Stimulated activated CD4-positive, alpha-beta T cell treated with anti-CD3 and anti-CD28 coated beads, Interleukin-4, amount 100 ng/mL, for 1 hour (primary cell): ENCODE data around the gene DNAJB6.

Experiments used
- DNase-seq: peaks from one replicate; pipeline ENCODE4 v3.0.0-alpha.2; 2020

DNAJB6 gene

DNA sequence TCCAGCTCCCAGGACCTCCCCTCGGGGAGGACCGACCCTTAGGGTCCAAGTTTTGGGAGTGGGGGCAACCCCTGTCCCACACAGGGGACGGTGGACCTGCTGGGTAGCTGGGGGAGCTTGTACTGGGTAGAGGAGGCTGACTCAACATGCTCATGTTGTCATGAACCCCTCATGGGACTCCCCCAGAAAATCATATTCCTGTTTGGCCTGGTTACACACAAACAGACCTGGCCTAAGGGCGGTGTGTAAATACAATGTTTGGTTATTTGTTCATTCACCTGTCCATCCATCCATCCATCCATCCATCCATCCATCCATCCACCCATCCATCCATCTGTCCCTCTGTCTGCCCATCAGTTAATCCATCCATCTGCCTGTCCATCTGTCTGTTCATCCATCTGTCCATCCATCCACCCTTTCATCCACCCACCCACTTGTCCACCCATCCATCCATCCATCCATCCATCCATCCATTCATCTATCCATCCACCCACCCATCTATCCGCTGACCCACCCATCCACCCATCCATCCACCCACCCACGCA, 92.9 kb downstream of the DNAJB6 start:
- no peak for DNase-seq

DNA sequence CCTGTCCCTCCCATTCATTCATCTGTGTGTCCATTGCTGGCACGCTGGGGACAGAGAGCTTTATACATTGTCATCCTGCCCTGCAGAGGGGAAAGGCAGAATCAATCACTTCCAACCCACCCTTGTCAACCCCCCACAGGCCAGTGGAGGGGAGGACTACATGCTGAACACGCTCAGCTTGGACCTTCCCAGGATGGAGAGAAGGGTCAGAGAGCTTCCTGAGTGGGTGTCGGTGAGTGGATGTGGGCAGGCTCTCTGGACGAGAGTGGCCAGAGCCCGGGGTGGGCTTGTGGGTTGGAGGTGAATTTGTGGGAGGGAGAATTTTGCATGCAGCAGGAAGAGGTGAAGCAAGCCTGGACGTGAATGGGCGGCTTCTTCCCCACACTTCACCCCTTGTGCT, 93.9 kb downstream of the DNAJB6 start:
- DNase-seq = no peak

DNA sequence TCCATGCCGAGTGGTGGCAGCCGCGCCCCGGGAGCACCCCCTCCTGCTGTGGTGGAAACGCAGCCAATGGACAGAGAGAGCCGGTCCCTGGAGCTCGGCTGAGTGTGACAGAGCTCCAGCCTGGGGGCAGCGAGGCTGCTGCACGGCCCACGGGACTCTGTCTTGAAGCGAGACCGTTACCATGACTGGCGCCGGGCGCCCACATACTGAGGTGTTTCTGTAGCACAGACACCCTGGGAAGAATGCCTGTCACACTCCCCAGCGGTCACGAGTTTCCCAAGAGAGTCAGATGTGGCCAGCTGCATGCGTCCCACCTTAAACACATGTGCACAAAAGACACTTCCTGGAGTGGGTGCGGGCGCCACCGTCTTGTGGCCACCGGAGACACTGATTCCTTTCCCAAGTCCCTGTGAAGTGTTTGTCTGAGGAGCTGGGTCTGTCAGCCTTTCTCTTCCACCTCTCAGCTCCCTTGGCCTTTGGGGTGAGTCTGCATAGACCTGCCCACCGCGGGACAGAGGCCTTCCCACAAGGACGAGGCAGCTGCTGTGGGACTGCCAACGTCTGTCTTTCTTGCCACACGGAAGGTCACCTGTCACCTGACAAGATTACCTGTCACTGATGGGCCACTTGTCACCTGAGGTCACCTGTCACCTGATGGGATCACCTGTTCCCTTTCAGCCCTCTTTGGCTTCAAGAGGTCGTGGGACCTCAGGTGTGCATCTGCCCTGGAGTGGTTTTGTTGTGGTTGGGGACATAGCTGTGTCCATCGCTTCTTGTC, 94.6 kb downstream of the DNAJB6 start:
- no peak for DNase-seq

DNA sequence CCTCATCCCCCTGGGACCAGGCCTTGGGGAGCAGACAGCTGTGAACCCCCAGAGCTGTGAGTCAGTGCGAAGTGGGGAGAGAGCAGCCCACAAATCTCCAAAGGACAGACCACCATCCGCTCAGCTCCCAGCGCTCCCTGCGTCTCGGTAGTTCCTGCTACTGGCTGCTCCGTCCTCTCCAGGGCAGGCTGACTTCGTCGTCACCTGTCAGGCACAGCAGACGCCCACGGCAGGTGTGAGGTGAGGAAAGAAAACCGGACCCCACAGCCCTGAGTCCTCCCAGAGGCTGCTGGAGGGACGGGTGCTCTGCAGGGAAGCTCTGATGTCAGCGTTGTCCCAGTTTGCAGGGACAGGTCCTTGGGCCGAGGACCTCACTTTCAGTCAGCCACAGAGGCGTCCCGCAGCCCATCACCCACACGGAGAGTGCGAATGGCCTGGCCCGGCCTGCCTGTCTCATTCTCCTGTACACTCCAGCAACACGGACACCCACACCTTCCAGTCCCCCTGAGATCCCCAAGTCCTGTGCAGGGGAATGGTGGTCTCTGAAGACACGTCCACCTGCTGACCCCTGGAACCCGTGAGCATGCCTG, 95.2 kb downstream of the DNAJB6 start:
- no peak for DNase-seq

DNA sequence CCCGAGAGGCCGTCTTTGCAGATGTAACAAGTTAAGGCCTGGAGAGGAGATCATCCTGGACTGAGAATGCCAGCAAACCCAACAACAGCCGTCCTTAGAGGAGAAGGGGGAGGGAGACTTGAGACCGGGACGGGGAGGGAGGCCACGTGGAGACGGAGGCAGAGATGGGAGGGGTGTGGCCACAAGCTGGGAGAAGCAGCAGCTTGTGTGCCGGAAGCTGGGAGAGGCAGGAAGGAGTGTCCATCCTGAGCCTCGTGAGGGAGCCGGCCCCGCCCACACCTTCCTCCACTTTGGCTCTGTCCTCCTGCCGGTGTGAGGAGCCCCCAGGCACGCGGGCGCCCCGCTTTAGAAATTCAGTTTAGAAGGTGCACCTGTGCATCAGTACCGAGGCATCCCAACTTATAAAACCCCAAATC, 95.7 kb downstream of the DNAJB6 start:
- no peak for DNase-seq

DNA sequence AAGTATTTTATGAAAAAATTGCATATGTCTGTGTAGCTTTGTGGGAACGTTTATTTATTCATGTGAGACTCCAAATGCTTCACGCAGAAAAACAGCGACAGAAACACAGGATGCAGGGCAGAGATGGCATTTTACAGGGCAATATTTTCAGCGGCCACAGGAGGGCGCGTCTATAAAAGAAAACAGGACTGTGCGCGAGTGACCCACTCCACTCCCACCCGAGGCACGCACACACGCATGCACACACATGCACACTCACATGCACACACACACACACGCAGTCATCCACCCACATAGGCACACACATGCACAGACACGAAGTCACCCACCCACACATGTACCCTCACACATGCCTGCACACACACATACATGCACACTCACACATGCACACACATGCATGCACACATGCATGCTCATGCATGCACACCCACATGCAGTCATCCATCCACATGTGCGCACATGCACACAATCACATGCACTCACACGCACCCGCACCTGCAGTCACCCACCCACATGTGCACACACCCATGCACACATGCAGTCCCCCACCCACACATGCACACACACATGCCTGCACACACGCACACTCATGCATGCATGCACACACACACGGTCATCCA, 96.3 kb downstream of the DNAJB6 start:
- peak; percentile 63 for DNase-seq

DNA sequence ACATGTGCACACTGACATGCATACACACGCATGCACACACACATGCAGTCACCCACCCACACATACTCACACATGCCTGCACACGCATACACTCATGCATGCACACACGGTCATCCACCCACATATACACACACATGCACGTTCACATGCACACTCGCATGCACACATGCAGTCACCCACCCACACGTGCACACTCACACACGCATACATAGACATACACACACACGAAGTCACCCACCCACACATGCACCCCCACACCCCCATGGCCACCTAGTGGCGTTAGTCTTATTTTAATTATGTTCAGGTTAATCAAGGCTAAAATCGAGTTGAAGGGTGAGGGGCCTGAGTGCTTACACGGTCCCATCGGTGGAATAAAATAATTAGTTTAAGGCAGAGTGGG, 96.8 kb downstream of the DNAJB6 start:
- no peak for DNase-seq

DNA sequence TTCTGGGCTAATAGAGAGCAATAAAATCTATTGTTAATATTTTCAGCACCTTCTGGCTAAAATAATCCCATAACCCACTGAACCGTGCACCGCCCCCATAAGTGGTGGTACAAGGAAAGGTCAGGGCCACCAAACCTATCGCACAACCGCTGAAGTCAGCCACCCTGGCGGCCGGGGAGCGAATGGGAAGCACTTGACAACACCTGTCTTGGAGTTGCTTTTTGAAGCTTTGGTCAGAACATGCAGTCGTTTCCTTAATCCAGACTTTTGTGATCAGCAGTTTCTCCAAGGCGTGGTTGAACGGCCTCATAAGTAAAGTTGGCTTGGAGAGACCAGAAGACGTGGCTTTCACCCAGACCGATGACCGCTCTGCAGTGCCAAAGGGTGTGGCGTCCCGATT, 97.4 kb downstream of the DNAJB6 start:
- DNase-seq = no peak

DNA sequence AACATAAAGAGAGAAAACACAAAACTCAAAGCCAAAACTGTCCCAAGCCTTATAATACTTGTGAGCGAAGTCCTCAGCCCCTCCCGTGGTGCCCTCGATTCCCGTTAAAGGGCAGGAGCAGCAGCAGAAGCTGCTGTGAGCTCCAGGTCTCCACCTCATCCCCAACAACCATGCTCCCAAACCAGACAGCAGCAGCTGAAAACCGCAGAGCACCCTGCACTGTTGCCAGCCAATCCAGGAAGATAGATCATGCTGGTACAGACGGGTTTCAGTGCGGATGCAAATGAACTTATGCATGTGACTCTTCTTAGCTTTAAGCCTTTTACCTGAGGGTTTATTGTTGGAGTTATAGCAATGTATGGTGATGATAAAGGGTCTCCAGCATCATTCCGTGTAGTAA, 97.9 kb downstream of the DNAJB6 start:
- DNase-seq = no peak

DNA sequence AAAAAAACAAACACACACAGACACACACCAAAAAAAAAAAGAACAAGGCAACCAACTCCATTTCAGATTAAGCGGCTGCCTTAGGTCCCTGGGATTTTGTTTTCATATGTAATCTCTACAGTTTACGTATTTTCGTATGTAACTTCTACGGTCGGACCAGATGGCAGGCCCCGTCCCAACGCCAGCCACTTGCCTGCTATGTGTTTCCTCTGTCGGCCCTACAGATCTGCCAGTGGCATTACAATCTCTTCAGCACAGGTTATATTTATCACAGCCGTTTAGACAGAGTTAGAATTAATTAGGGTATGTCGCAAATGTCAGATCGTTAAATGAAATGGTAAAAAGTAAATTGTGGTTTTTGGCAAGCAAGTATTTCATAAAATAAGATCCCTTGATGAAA, 99.3 kb downstream of the DNAJB6 start:
- DNase-seq = no peak

DNA sequence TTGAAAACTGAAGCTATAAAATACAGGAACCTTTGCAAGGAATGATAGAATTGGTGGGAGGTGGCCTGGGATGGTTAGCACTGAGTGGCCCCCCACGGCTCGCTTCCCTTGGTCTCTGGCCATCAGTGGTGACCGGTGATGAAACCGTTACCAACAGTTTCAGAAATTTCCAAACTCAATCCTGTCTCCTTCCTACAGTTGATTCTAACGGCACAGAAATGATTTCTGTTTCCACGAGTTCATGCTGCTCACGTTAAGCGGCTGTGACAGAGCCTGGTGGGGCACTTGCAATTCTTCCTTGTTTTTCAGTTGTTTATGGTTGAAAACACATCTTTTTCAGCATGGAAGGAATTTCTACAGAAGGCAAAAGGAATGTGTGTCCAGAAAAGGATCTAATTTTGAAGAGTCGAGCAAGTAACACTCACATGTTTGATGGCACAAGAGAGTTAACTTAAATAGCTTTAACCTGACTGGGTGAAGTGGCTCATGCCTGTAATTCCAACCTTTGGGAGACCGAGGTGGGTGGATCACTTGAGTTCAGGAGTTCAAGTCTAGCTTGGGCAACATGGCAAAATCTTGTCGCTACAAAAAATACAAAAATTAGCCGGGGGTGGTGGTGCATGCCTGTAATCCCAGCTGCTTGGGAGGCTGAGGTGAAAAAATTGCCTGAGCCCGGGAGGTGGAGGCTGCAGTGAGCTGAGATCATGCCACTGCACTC, 100.1 kb downstream of the DNAJB6 start:
- no peak for DNase-seq

DNA sequence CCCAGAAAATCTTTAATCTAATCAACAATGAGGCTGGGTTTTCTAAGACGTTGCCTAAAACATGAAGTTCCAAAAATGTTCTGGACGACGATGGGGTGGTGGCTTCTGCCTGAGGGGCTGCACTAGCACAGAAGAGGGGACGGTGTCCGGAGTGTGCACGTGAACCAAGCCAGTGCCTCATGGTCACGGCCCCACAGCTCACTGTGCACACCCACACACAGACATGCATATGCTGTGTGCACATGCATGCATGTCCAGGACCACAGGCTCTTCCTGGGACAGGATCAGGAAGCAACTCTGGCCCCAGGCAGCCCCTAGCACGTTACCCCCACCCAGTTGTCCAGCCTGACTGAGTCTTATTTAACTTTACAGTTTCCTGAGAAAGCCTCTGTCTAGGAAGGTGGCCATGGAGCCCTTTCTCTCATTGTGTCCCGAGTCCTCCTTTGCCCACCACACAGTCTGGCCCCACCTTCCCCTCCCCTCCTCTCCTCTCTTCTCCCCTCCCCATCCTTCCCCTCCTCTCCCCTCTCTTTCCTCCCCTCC, 100.8 kb downstream of the DNAJB6 start:
- no peak for DNase-seq

DNA sequence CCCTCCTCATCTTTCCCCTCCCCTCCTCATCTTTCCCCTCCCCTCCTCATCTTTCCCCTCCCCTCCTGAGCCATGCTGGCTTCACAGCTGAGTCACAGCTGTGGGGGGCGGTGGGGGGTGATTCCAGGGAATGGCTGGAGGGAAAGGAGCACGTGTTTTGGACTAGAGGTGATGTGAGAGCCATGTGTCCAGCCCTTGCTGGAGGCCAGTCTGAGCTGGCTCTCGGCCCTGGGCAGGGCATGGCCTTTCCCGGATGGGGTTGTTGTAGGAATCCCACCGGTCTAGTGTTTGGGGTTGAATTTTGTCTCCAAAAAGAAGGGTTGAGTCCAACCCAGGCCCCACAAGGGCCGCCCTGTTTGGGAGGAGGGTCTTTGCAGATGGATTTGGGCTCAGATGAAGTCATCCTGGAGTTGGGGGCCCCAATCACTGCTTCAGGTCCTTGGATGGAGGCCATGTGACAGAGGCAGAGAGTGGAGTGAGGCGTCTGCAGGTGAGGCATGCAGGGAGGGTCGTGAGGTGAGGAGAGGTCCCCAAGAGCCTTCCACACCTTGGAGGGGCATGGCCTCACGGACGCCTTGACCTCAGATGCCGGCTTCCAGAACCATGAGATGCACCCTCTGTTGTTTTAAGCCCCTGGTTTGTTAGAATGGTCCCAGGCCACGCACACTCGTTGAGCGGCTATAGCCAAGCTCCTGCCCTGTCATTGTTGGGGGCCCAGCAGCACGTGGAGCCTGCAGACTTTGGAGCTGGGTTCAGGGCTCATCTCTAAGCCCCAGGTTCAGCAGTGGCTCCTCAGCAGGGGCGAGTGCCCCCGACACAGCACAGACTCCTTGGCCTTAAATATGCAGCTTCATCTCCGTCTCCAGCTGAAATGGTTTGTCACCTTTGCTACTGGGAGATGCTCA, 101.6 kb downstream of the DNAJB6 start:
- DNase-seq = no peak

DNA sequence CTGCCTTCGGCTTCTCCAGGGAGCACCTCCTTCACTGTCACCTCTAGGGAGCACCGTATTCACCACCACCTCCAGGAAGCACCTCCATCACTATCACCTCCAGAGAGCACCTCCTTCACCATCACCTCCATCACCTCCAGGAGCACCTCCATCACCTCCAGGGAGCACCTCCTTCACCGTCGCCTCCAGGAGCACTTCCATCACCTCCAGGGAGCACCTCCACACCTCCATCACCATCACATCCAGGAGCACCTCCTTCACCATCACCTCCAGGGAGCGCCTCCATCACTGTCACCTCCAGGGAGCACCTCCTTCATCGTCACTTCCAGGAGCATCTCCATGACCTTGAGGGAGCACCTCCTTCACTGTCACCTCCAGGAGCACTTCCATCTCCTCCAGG, 102.3 kb downstream of the DNAJB6 start:
- DNase-seq = no peak

DNA sequence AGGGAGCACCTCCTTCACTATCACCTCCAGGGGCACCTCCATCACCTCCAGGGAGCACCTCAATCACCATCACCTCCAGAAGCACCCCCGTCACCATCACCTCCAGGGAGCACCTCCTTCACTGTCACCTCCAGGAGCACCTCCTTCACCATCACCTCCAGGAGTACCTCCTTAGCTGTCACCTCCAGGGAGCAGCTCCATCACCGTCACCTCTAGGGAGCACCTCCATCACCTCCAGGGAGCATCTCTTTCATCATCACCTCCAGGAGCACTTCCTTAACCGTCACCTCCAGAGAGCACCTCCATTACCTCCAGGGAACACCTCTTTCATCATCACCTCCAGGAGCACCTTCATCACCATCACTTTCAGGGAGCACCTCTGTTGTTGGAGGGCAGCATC, 103.0 kb downstream of the DNAJB6 start:
- no peak for DNase-seq

DNA sequence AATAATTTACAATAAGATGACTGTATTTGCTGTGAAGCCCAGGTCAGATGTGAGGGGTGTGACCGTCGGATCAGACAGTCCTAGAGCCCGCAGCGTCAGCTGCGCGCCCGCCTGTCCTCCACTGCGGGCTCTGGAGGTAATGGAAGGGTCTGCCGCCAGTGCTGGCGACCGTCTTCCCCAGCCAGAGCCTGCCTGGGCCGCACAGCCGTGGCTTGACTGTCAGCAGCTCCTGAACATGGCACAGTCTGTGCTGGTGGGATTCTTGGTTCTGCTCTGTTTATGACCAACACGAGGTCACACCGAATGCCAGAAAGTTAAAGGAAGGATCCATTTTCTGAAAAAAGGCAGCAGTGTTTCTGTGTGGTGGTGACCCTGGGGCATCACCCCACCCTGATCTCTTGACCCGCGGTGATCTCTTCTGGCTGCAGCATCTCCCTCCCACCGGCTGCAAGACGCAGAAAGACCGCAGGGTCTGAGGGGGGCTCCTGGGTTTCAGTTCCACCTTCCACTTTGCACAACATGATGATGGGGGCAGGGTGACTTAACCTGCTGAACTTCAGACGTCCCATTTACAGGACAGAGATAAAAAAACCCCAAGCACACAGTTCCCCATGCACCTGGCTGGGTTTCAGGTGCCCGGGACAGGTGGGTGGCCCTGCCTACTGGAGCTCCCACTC, 103.7 kb downstream of the DNAJB6 start:
- DNase-seq = no peak

DNA sequence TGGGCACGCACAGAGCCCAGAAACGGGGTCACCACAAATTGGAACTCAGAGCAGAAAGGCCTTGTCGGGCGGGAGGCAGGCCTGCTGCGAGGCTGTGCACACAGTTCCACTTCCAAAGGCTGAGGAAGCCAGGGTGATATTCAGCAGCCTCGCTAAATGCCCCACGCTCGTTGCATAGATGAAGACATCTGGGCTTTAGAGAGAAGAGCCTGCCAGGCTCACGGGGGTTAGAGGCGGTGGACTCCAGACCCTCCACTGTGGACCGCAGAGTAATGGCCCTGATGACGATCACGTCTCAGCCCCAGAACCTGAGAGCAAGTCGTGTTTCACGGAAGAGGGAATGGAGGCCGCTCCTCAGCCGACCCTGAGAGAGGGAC, 104.2 kb downstream of the DNAJB6 start:
- no peak for DNase-seq

DNA sequence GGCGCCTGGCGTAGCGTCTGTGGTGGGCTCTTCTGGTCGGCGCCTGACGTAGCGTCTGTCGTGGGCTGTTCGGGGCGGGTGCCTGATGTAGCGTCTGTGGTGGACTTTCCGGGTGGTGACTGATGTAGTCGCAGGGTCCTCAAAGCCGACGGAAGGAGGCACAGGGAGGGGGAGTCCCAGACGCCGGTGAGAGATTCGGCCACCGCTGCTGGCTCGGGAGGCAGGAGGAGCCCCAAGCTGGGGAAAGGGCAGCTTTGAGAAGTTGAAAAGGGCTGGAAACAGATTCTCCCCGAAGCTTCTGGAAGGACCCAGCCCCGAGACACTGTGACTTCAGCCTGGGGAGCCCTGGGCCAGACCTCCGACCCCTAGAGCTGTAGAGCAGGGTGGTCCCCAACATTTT, 105.7 kb downstream of the DNAJB6 start:
- no peak for DNase-seq

DNA sequence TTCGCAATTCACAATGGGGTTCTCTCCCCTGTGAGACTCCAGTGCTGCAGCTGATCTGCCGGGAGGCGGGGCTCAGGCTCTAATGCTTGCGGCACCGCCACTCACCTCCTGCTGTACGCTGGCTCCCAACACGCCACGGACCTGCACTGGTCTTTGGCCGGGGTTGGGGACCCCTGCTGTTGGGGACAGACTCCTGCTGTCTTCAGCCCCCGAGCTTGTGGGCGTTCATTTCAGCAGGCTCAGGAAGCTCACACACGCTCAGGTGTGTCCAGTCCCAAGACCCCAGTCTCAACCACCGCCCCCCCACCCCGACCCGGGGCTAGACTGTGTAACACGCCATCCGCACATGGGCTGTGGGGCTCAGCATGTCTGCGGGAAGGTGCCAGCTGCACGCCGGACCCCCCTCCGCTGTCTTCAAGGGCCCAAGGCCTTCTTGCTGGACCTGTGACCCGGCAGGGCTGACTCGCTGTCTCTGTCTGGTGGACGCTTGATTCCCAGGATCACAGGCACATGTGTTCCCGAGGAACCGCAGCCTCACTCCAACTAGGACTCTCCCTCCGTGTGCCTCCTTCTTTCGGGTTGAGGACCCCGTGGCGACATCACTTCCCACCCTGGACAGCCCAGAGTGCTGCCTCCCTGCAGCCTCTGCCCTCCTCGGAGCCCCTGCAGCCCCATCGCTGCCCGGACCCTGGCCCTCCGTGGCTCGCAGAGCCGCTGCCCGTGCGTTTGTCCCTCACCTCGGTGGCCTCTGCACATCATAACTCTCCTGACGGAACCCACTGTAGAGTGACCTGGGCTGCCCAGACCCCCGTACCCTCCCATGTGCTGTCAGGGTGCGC, 106.4 kb downstream of the DNAJB6 start:
- DNase-seq = no peak

DNA sequence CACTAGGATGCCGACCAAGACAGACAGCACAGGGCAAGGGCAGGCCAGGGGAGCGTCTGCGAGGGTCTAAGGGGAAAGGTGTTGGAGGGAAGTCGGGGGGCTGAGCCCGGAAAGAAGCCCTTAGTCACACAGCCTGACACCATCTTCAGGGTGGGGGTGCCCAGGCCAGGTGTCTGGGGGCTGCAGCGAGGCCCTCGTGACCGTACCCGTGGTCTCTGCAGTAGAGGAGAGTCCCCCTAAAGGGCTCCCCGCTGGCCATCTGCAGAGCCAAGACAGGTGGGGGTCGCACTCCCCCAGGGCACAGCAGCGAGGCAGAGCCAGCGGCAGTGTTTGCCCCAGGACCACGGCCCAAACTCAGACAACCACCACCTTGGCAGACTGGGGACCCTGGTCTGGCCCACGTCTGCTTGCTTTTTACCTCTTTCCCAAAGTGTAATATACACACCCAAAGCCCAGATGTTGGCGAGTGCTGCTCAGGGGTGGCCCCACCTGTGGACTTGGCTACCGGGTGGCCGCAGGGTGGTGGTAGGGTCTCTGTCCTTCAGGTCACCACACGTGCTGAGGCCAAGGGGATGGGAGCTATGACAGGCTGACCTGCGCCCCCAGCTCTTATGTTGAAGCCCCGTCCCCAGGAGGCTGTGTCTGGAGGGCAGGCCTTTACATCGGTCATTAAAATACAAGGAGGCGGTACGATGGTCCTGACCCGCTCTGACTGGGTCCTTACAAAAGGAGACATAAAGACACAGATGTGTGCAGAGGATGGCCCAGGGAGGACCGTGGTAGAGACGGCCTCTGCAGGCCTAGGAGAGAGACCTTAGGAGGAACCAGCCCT, 107.4 kb downstream of the DNAJB6 start:
- no peak for DNase-seq
